Loucy (cell line): ENCODE results near the gene HCN1.

Experiments used
- H2AFZ ChIP-seq: fragments of 200-600 bp; sonication (generic); 2 replicates; pipeline ENCODE4 v1.6.0; 2016; ENCODE audit warnings: antibody characterized with exemption, mild to moderate bottlenecking, low read length, moderate library complexity
- H3F3A ChIP-seq: fragments of 200-600 bp; 2 replicates; pipeline ENCODE4 v1.6.0; 2016; ENCODE audit warnings: antibody characterized with exemption, low read depth, mild to moderate bottlenecking
- H3K27me3 ChIP-seq: fragments of 200-600 bp; sonication (generic); 2 replicates; pipeline ENCODE4 v1.6.1; 2014; ENCODE audit warnings: low read length, mild to moderate bottlenecking; ENCODE audit not compliant: insufficient read depth, poor library complexity, severe bottlenecking
- H3K36me3 ChIP-seq: fragments of 200-600 bp; sonication (generic); 2 replicates; pipeline ENCODE4 v1.6.1; 2016; ENCODE audit warnings: low read length; ENCODE audit not compliant: insufficient read depth
- H3K4me1 ChIP-seq: fragments of 200-600 bp; sonication (generic); 2 replicates; pipeline ENCODE4 v1.5.1; 2014; ENCODE audit warnings: low read length, mild to moderate bottlenecking; ENCODE audit not compliant: insufficient read depth, poor library complexity, severe bottlenecking
- H3K4me2 ChIP-seq: fragments of 200-600 bp; sonication (generic); 2 replicates; pipeline ENCODE4 v1.6.0; 2014; ENCODE audit warnings: antibody characterized with exemption, low read length, low read depth, mild to moderate bottlenecking; ENCODE audit not compliant: poor library complexity, severe bottlenecking
- H3K4me3 ChIP-seq: fragments of 200-600 bp; sonication (generic); 2 replicates; pipeline ENCODE4 v1.5.1; 2014; ENCODE audit warnings: low read length, mild to moderate bottlenecking, mixed read lengths; ENCODE audit not compliant: poor library complexity, severe bottlenecking
- H3K79me2 ChIP-seq: fragments of 200-600 bp; sonication (generic); 2 replicates; pipeline ENCODE4 v1.6.1; 2014; ENCODE audit warnings: low read length; ENCODE audit not compliant: insufficient read depth
- H3K9ac ChIP-seq: fragments of 200-600 bp; sonication (generic); 2 replicates; pipeline ENCODE4 v1.6.0; 2014; ENCODE audit warnings: mild to moderate bottlenecking, low read depth, low read length, moderate library complexity; ENCODE audit not compliant: poor library complexity, severe bottlenecking
- H3K9me2 ChIP-seq: fragments of 200-600 bp; sonication (generic); replicated peaks from 2 replicates; pipeline ENCODE4 v1.6.1; 2016; ENCODE audit warnings: low read depth, low read length, mixed read lengths
- H3K9me3 ChIP-seq: fragments of 200-600 bp; sonication (generic); 2 replicates; pipeline ENCODE4 v1.6.1; 2014; ENCODE audit warnings: mild to moderate bottlenecking, antibody characterized with exemption, low read length, low read depth; ENCODE audit not compliant: insufficient read depth
- H4K20me1 ChIP-seq: fragments of 200-600 bp; sonication (generic); 2 replicates; pipeline ENCODE4 v1.6.0; 2014; ENCODE audit warnings: antibody characterized with exemption, low read length, mild to moderate bottlenecking; ENCODE audit not compliant: insufficient read depth, poor library complexity, severe bottlenecking
- EZH2phosphoT487 ChIP-seq: fragments of 200-600 bp; IDR thresholded peaks from 2 replicates; pipeline ENCODE4 v1.6.1; 2018; ENCODE audit warnings: antibody characterized with exemption, mild to moderate bottlenecking, moderate library complexity, borderline replicate concordance
- TF ChIP-seq, protein P1 (sequence below): fragments of 200-600 bp; sonication (generic); conservative IDR thresholded peaks from 2 replicates; pipeline ENCODE4 v1.5.1; 2014; ENCODE audit warnings: mild to moderate bottlenecking, antibody characterized with exemption, low read length

Gene HCN1

DNA sequence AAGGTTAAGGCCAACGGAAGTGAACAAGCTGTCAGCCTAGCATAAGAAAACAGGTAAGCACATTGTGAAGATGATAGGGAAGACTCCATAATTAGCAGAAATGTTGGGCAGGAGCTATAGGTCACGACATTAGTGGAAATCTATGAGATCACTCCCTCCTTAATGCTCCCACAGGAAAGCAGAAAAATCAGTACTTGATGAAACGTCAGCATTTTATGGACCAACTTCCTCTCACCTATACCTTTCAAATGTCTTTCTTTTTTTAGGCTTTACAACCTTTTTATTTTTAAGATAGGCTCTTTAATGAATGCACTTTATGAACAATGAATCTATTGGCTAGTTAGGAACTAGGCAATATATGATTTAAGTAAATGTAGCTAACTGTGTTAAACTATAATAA lies 29.4 kb upstream of the HCN1 start:
- Histone ChIP-seq H3K4me2 (no peak overlapping the region), H3K27me3 (no peaks in the 10 kb centered on the region), H3K79me2 (no peaks in the 10 kb centered on the region), H3K9me2 (no peaks in the 10 kb centered on the region), H3K36me3 (no peaks in the 10 kb centered on the region), H4K20me1 (no peaks in the 10 kb centered on the region), H3K9ac (no peak overlapping the region), H3K9me3 (no peaks in the 10 kb centered on the region), H3K4me1 (no peaks in the 10 kb centered on the region), H3K4me3 (no peak overlapping the region), H2AFZ (no peak overlapping the region), H3F3A (no peaks in the 10 kb centered on the region)
- TF ChIP-seq, protein P1, sequence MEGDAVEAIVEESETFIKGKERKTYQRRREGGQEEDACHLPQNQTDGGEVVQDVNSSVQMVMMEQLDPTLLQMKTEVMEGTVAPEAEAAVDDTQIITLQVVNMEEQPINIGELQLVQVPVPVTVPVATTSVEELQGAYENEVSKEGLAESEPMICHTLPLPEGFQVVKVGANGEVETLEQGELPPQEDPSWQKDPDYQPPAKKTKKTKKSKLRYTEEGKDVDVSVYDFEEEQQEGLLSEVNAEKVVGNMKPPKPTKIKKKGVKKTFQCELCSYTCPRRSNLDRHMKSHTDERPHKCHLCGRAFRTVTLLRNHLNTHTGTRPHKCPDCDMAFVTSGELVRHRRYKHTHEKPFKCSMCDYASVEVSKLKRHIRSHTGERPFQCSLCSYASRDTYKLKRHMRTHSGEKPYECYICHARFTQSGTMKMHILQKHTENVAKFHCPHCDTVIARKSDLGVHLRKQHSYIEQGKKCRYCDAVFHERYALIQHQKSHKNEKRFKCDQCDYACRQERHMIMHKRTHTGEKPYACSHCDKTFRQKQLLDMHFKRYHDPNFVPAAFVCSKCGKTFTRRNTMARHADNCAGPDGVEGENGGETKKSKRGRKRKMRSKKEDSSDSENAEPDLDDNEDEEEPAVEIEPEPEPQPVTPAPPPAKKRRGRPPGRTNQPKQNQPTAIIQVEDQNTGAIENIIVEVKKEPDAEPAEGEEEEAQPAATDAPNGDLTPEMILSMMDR: no peak
- no peak for TF ChIP-seq EZH2phosphoT487

DNA sequence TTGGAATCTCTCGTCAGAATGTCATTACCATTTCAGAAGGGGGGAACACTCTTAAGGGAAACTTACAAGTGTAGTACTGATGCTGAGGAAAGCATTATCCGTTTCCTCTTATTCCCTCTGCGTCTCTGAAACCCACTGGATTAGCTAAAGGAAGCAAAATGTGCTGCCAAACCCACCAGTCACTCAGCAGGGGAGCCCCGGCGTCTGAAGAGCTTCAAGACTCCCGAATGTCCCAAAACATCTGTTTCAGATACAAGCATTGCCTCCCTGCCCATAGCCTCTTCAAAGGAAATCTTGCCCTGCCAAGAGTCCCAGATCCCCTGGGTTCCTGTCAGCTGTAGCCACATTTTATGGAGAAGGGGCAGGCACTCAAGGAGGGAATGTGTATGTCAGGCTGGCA lies 1.0 kb upstream of the HCN1 start:
- no peaks in the 10 kb centered on the region for H3K79me2 ChIP-seq
- H3K4me1 ChIP-seq: no peaks in the 10 kb centered on the region
- H3K9me3 ChIP-seq: no peaks in the 10 kb centered on the region
- H4K20me1 ChIP-seq: no peaks in the 10 kb centered on the region
- H2AFZ ChIP-seq: no peak overlapping the region
- no peak overlapping the region for H3K9ac ChIP-seq
- H3K4me2 ChIP-seq: no peak overlapping the region
- no peaks in the 10 kb centered on the region for H3F3A ChIP-seq
- H3K9me2 ChIP-seq: no peaks in the 10 kb centered on the region
- H3K4me3 ChIP-seq: no peak overlapping the region
- H3K27me3 ChIP-seq: no peaks in the 10 kb centered on the region
- no peaks in the 10 kb centered on the region for H3K36me3 ChIP-seq
- TF ChIP-seq, protein P1: no peak
- no peak for TF ChIP-seq EZH2phosphoT487

DNA sequence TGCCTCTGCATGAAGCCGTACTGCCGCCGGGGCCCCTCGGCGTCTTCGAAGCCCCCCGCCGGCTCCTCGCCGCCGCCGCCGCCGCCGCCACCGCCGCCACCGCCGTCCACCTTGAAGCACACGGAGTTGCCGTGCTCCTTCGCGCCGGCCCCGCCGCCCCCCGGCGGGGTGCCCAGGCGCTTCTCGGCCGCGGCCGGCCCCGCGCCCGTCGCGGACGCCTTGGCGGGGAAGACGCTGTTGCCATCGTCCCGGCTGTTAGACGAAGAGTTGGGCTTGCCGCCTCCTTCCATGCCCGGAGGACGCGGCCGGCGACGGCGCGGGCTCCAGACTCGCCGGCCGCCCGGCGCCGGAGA lies 400 bp downstream of the HCN1 start:
- TF ChIP-seq, protein P1: no peak
- TF ChIP-seq EZH2phosphoT487: no peak
- Histone ChIP-seq H2AFZ (no peak overlapping the region), H3F3A (no peaks in the 10 kb centered on the region), H3K27me3 (no peaks in the 10 kb centered on the region), H3K36me3 (no peaks in the 10 kb centered on the region), H3K4me2 (no peak overlapping the region), H3K9me3 (no peaks in the 10 kb centered on the region), H4K20me1 (no peaks in the 10 kb centered on the region), H3K9me2 (no peaks in the 10 kb centered on the region), H3K4me3 (no peak overlapping the region), H3K4me1 (no peaks in the 10 kb centered on the region), H3K9ac (no peak overlapping the region), H3K79me2 (no peaks in the 10 kb centered on the region)
